Loucy (cell line): ENCODE measurements around the gene APLP1.

Source experiments
- H2AFZ ChIP-seq: fragments of 200-600 bp; sonication (generic); 2 replicates; pipeline ENCODE4 v1.6.0; 2016; ENCODE audit warnings: antibody characterized with exemption, mild to moderate bottlenecking, low read length, moderate library complexity
- H3F3A ChIP-seq: fragments of 200-600 bp; 2 replicates; pipeline ENCODE4 v1.6.0; 2016; ENCODE audit warnings: antibody characterized with exemption, low read depth, mild to moderate bottlenecking
- H3K27me3 ChIP-seq: fragments of 200-600 bp; sonication (generic); 2 replicates; pipeline ENCODE4 v1.6.1; 2014; ENCODE audit warnings: low read length, mild to moderate bottlenecking; ENCODE audit not compliant: insufficient read depth, poor library complexity, severe bottlenecking
- H3K36me3 ChIP-seq: fragments of 200-600 bp; sonication (generic); 2 replicates; pipeline ENCODE4 v1.6.1; 2016; ENCODE audit warnings: low read length; ENCODE audit not compliant: insufficient read depth
- H3K4me1 ChIP-seq: fragments of 200-600 bp; sonication (generic); 2 replicates; pipeline ENCODE4 v1.5.1; 2014; ENCODE audit warnings: low read length, mild to moderate bottlenecking; ENCODE audit not compliant: insufficient read depth, poor library complexity, severe bottlenecking
- H3K4me2 ChIP-seq: fragments of 200-600 bp; sonication (generic); 2 replicates; pipeline ENCODE4 v1.6.0; 2014; ENCODE audit warnings: antibody characterized with exemption, low read length, low read depth, mild to moderate bottlenecking; ENCODE audit not compliant: poor library complexity, severe bottlenecking
- H3K4me3 ChIP-seq: fragments of 200-600 bp; sonication (generic); 2 replicates; pipeline ENCODE4 v1.5.1; 2014; ENCODE audit warnings: low read length, mild to moderate bottlenecking, mixed read lengths; ENCODE audit not compliant: poor library complexity, severe bottlenecking
- H3K79me2 ChIP-seq: fragments of 200-600 bp; sonication (generic); 2 replicates; pipeline ENCODE4 v1.6.1; 2014; ENCODE audit warnings: low read length; ENCODE audit not compliant: insufficient read depth
- H3K9ac ChIP-seq: fragments of 200-600 bp; sonication (generic); 2 replicates; pipeline ENCODE4 v1.6.0; 2014; ENCODE audit warnings: mild to moderate bottlenecking, low read depth, low read length, moderate library complexity; ENCODE audit not compliant: poor library complexity, severe bottlenecking
- H3K9me2 ChIP-seq: fragments of 200-600 bp; sonication (generic); replicated peaks from 2 replicates; pipeline ENCODE4 v1.6.1; 2016; ENCODE audit warnings: low read depth, low read length, mixed read lengths
- H3K9me3 ChIP-seq: fragments of 200-600 bp; sonication (generic); 2 replicates; pipeline ENCODE4 v1.6.1; 2014; ENCODE audit warnings: mild to moderate bottlenecking, antibody characterized with exemption, low read length, low read depth; ENCODE audit not compliant: insufficient read depth
- H4K20me1 ChIP-seq: fragments of 200-600 bp; sonication (generic); 2 replicates; pipeline ENCODE4 v1.6.0; 2014; ENCODE audit warnings: antibody characterized with exemption, low read length, mild to moderate bottlenecking; ENCODE audit not compliant: insufficient read depth, poor library complexity, severe bottlenecking
- CTCF ChIP-seq: fragments of 200-600 bp; sonication (generic); conservative IDR thresholded peaks from 2 replicates; pipeline ENCODE4 v1.5.1; 2014; ENCODE audit warnings: mild to moderate bottlenecking, antibody characterized with exemption, low read length
- EZH2phosphoT487 ChIP-seq: fragments of 200-600 bp; IDR thresholded peaks from 2 replicates; pipeline ENCODE4 v1.6.1; 2018; ENCODE audit warnings: antibody characterized with exemption, mild to moderate bottlenecking, moderate library complexity, borderline replicate concordance

Gene APLP1

GRCh38 chr19:35868172-35868822 lies at the start of gene APLP1:
APLP1 (plus strand) TSS chr19:35868574; CDS start chr19:35868637, 63 bp downstream.
- Histone ChIP-seq H3F3A (no peaks in the 10 kb centered on the region), H3K9ac (no peak within 1 kb of the TSS), H3K9me2 (no peaks in the 10 kb centered on the region), H3K4me2 (peak within 1 kb of the TSS; percentile 54), H3K9me3 (no peaks in the 10 kb centered on the region), H3K4me3 (peak within 1 kb of the TSS; percentile 43), H3K4me1 (no peaks in the 10 kb centered on the region), H2AFZ (no peak within 1 kb of the TSS), H3K36me3 (no peaks in the 10 kb centered on the region), H4K20me1 (no peaks in the 10 kb centered on the region), H3K79me2 (no peaks in the 10 kb centered on the region), H3K27me3 (no peaks in the 10 kb centered on the region)
- TF ChIP-seq CTCF (no peak), EZH2phosphoT487 (no peak)

GRCh38 chr19:35822579-35822978 lies 45.8 kb upstream of the APLP1 start:
- Histone ChIP-seq H4K20me1 (no peaks in the 10 kb centered on the region), H3K36me3 (no peaks in the 10 kb centered on the region), H3K27me3 (no peaks in the 10 kb centered on the region), H3F3A (no peaks in the 10 kb centered on the region), H3K4me1 (peaks cover 6% of the 10 kb centered on the region), H2AFZ (peak overlapping the region; percentile 12; the same call in 1 of the 2 replicates), H3K9me2 (no peaks in the 10 kb centered on the region), H3K4me3 (no peak overlapping the region), H3K9me3 (no peaks in the 10 kb centered on the region), H3K79me2 (no peaks in the 10 kb centered on the region), H3K9ac (no peak overlapping the region), H3K4me2 (no peak overlapping the region)
- TF ChIP-seq CTCF (no peak), EZH2phosphoT487 (no peak)

- H3K79me2 ChIP-seq = no peaks in the 10 kb centered on the region
- H3K9me3 ChIP-seq = no peaks in the 10 kb centered on the region
- no peaks in the 10 kb centered on the region for H3K9me2 ChIP-seq
- H3F3A ChIP-seq = no peaks in the 10 kb centered on the region
- H3K9ac ChIP-seq = no peak overlapping the region
- H3K4me3 ChIP-seq = no peak overlapping the region
- no peak overlapping the region for H2AFZ ChIP-seq
- no peaks in the 10 kb centered on the region for H4K20me1 ChIP-seq
- no peak for TF ChIP-seq EZH2phosphoT487
- no peak for TF ChIP-seq CTCF
- peaks cover 6% of the 10 kb centered on the region for H3K4me1 ChIP-seq
- no peaks in the 10 kb centered on the region for H3K27me3 ChIP-seq
- H3K36me3 ChIP-seq = no peaks in the 10 kb centered on the region
- no peak overlapping the region for H3K4me2 ChIP-seq
Measured at GRCh38 chr19:35824150-35824549, 44.2 kb upstream of the APLP1 start.
